GM21619 (cell line): Measurements from ENCODE around the gene HOXC10.

ENCODE experiments used
- ATAC-seq: cut with Tn5 transposase; IDR thresholded peaks from one replicate; pipeline ENCODE4 v1.9.1; 2021; ENCODE audit not compliant: unreplicated experiment

HOXC10 gene

GRCh38 chr12:54002278-54002914 is 17.4 kb downstream of the HOXC10 start:
- no peak for ATAC-seq

GRCh38 chr12:54002915-54003389 is 18.0 kb downstream of the HOXC10 start:
- ATAC-seq: no peak

GRCh38 chr12:54003625-54004024 is 18.7 kb downstream of the HOXC10 start:
- no peak for ATAC-seq

- no peak for ATAC-seq
Observed at GRCh38 chr12:54004063-54004840, 19.3 kb downstream of the HOXC10 start.

GRCh38 chr12:54004841-54005530 is 20.0 kb downstream of the HOXC10 start:
- no peak for ATAC-seq

- ATAC-seq: no peak
Observed at GRCh38 chr12:54005531-54005852, 20.5 kb downstream of the HOXC10 start.

GRCh38 chr12:54005853-54006558 is 21.1 kb downstream of the HOXC10 start:
- ATAC-seq: no peak

GRCh38 chr12:54006559-54007220 is 21.7 kb downstream of the HOXC10 start:
- ATAC-seq: no peak

GRCh38 chr12:54007538-54008259 is 22.8 kb downstream of the HOXC10 start:
- no peak for ATAC-seq

GRCh38 chr12:54008260-54008552 is 23.3 kb downstream of the HOXC10 start:
- no peak for ATAC-seq

GRCh38 chr12:54009171-54010052 is 24.5 kb downstream of the HOXC10 start:
- ATAC-seq: no peak

- no peak for ATAC-seq
Observed at GRCh38 chr12:54010053-54010971, 25.4 kb downstream of the HOXC10 start.

GRCh38 chr12:54010972-54011664 is 26.2 kb downstream of the HOXC10 start:
- ATAC-seq: no peak

- ATAC-seq: no peak
Observed at GRCh38 chr12:54011665-54012532, 27.0 kb downstream of the HOXC10 start.

- no peak for ATAC-seq
Observed at GRCh38 chr12:54012631-54013409, 27.9 kb downstream of the HOXC10 start.

- no peak for ATAC-seq
Observed at GRCh38 chr12:54014377-54015017, 29.6 kb downstream of the HOXC10 start.
